ENCODE results near the gene ARRB1. TPM values are rescaled to one million over a fixed set of nuclear protein-coding genes. Genes with fewer than 3 reads are reported as not detected.

Gene ARRB1
- total RNA-seq, 2 donors from 2014 or later = 27.1 to 30.6 TPM

DNA sequence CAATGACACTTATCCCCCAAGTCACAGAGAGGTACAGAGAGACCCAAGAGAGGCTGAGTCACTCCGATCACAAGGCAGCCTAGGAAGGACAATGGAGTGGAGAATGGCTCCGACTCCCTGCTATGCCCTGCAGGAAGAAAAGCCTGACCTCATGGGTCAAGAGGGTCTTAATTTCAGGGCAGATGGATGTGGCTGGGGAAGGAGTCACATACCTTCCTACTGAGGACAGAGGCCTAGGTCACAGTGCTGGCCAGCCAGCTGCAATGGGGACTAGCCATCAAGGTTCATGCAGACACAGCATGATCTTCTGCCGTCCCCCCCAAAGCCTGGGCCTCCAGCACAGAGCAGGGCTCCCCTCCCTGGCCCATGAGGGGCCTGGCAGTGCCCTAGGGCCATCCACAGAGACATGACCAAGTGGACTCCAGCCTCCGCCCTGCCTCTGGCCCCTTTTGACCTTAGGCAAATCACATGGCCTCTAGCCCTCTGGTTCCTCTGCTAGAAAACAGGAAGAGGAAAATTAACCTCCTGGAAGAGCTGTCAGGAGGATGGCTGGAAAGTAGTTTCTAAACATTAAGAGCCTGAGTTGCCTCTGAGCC is 1.8 kb downstream of the ARRB1 start:
- Histone ChIP-seq H3K9me3 (no peaks in the 10 kb centered on the region), H3K27ac (peak overlapping the region in 1 of 2 donors; percentile 44), H3K4me1 (ENCODE audit: control insufficient read depth in 1 of 2, low read depth in 2 of 2) (peaks cover 22 to 54% of the 10 kb centered on the region in 2 donors), H3K4me3 (peak overlapping the region; percentile 84), H3K36me3 (no peaks in the 10 kb centered on the region), H3K27me3 (replicated peaks; ENCODE audit: insufficient read depth) (no peaks in the 10 kb centered on the region)
- TF ChIP-seq, protein P1, sequence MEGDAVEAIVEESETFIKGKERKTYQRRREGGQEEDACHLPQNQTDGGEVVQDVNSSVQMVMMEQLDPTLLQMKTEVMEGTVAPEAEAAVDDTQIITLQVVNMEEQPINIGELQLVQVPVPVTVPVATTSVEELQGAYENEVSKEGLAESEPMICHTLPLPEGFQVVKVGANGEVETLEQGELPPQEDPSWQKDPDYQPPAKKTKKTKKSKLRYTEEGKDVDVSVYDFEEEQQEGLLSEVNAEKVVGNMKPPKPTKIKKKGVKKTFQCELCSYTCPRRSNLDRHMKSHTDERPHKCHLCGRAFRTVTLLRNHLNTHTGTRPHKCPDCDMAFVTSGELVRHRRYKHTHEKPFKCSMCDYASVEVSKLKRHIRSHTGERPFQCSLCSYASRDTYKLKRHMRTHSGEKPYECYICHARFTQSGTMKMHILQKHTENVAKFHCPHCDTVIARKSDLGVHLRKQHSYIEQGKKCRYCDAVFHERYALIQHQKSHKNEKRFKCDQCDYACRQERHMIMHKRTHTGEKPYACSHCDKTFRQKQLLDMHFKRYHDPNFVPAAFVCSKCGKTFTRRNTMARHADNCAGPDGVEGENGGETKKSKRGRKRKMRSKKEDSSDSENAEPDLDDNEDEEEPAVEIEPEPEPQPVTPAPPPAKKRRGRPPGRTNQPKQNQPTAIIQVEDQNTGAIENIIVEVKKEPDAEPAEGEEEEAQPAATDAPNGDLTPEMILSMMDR (IDR thresholded peaks at IDR 0.05) = no peak
- DNase-seq (ENCODE audit: low spot score) (no peak), ATAC-seq (ENCODE audit: insufficient number of reproducible peaks, low FRiP score, low read depth) (no peak)

DNA sequence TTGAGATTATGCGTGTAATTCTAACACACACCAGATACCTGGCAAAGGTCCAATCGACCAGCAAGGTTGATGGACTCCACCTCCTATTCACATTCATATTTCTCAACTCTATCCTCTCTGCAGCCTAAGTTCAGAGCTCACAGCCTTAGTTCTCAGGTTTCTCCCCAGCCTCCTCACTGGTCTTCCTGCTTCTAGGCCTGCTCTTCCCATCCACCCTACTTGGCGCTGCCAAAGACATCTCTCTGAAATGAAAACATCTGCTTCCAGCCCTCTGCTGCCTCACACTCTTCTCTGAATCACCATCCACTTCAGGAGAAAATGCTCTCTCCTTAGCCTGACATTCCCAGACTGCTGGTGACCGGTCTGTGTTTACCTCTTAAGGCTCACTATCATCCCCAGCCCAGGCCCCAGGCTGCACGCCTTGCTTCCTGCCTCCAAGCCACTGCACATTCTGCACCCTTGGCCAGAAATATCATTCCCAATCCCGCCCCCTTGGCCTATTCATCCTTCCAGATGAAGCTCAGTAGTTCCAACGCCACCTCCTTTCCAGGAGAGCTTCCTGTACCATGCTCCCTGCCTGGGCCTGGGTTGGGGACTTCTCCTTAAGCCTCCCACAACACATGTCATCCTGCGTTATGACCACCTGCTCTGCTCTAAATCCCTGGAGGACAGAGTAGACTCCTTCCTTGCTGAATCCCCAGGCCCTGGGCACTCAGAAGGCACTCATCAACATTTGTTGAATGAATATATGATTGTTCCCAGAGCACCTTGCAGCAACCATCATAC is 3.5 kb downstream of the ARRB1 start:
- no peaks in the 10 kb centered on the region for H3K36me3 ChIP-seq
- ATAC-seq (ENCODE audit: insufficient number of reproducible peaks, low FRiP score, low read depth) = no peak
- no peak overlapping the region for H3K4me3 ChIP-seq
- no peak for DNase-seq (ENCODE audit: low spot score)
- H3K9me3 ChIP-seq = no peaks in the 10 kb centered on the region
- no peaks in the 10 kb centered on the region for H3K27me3 ChIP-seq (replicated peaks; ENCODE audit: insufficient read depth)
- H3K4me1 ChIP-seq (ENCODE audit: control insufficient read depth in 1 of 2, low read depth in 2 of 2) = peaks cover 22 to 54% of the 10 kb centered on the region in 2 donors
- TF ChIP-seq, protein P1 (IDR thresholded peaks at IDR 0.05) = no peak
- H3K27ac ChIP-seq = peak overlapping the region in 1 of 2 donors; percentile 19

DNA sequence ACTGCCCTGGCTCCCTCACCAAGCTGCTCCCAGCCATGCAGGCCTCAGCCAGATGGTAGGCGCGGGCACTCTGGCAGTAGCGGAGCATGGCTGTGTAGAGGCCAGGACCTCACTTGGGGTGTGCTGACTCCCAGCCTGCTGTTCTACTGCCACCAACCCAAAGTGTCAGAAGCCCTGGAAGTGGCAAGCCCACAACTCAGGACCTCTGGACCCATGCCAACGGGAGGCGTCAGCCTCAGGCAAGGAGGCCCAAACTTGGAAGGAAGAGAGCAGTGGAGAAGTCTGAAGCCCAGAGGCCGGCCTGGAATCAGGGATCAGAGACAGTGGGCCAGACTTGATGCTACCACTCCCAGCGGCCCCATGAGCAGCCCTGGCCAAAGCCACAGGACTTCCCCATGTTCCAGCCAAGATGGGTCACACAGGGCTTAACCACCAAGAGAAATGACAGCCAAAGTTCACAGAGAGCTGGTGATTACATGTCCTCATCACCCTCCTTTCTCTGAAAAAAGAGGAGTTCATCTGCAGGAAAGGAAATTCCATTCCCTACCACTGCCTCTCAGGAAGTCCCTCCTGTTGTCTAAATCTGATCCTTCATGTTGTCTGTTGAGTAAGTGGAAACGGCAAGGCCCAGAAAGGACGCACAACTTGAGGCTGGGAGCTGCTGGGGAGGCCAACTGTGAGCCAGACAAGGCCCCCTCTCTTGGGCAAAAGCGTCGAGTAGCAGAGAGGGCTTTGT is 4.4 kb downstream of the ARRB1 start:
- Histone ChIP-seq H3K9me3 (no peaks in the 10 kb centered on the region), H3K27me3 (replicated peaks; ENCODE audit: insufficient read depth) (no peaks in the 10 kb centered on the region), H3K4me3 (no peak overlapping the region), H3K36me3 (no peaks in the 10 kb centered on the region), H3K4me1 (ENCODE audit: control insufficient read depth in 1 of 2, low read depth in 2 of 2) (peaks cover 19 to 48% of the 10 kb centered on the region in 2 donors), H3K27ac (peak overlapping the region in 1 of 2 donors; percentile 19)
- DNase-seq (ENCODE audit: low spot score) (no peak), ATAC-seq (ENCODE audit: insufficient number of reproducible peaks, low FRiP score, low read depth) (no peak)
- TF ChIP-seq, protein P1 (IDR thresholded peaks at IDR 0.05) = no peak

DNA sequence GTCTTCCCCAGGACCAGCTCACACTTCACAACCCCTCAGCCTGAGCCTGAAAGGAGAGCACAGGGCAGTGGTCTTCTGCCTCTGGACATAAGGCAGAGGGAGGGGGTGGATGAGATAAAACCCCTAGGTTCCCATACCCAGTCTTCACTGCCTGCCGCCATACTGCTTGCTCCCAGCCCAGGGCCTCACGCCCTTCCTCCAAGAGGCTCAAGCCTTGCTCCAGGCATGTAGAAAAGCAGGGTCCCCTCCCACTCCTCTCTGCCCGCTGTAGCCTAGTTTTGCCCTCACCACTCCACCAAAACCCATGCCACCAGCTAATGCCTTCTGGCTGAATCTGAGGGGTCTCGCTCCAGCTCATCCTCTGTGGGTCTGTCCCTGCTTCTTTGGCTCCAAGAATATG is 5.2 kb downstream of the ARRB1 start:
- Histone ChIP-seq H3K27ac (no peak overlapping the region), H3K4me3 (no peak overlapping the region), H3K36me3 (no peaks in the 10 kb centered on the region), H3K27me3 (replicated peaks; ENCODE audit: insufficient read depth) (no peaks in the 10 kb centered on the region), H3K9me3 (no peaks in the 10 kb centered on the region), H3K4me1 (ENCODE audit: control insufficient read depth in 1 of 2, low read depth in 2 of 2) (peaks cover 22 to 45% of the 10 kb centered on the region in 2 donors)
- ATAC-seq (ENCODE audit: insufficient number of reproducible peaks, low FRiP score, low read depth) (no peak), DNase-seq (ENCODE audit: low spot score) (no peak)
- TF ChIP-seq, protein P1 (IDR thresholded peaks at IDR 0.05) = no peak
